HEK293 (cell line): Measurements from ENCODE around the gene SLC4A8.

ENCODE experiments used
- BCL11A ChIP-seq: fragments of 450-650 bp; formaldehyde crosslinking; IDR thresholded peaks from 2 replicates; pipeline ENCODE4 v1.5.1; 2016; ENCODE audit warnings: low read depth, missing biosample characterization, missing genetic modification characterization
- MEIS1 ChIP-seq: sonication (generic); formaldehyde crosslinking; IDR thresholded peaks from 2 replicates; pipeline ENCODE4 v1.8.1; 2022; ENCODE audit warnings: missing genetic modification reagents, mild to moderate bottlenecking, borderline replicate concordance
- YY1 ChIP-seq: fragments of 450-650 bp; formaldehyde crosslinking; IDR thresholded peaks from 2 replicates; pipeline ENCODE4 v1.5.1; 2018; ENCODE audit warnings: missing biosample characterization, missing genetic modification characterization
- ZFP3 ChIP-seq: fragments of 450-650 bp; formaldehyde crosslinking; IDR thresholded peaks from 2 replicates; pipeline ENCODE4 v1.5.1; 2016; ENCODE audit warnings: low read depth, missing biosample characterization, missing genetic modification characterization
- ZNF138 ChIP-seq: fragments of 450-650 bp; formaldehyde crosslinking; IDR thresholded peaks from 2 replicates; pipeline ENCODE4 v1.5.1; 2016; ENCODE audit warnings: missing biosample characterization, missing genetic modification characterization, borderline replicate concordance
- ZNF423 ChIP-seq: fragments of 450-650 bp; formaldehyde crosslinking; IDR thresholded peaks from 2 replicates; pipeline ENCODE4 v1.5.1; 2016; ENCODE audit warnings: missing biosample characterization, missing genetic modification characterization
- ZNF558 ChIP-seq: fragments of 450-650 bp; formaldehyde crosslinking; IDR thresholded peaks from 2 replicates; pipeline ENCODE4 v1.5.1; 2016; ENCODE audit warnings: missing biosample characterization, missing genetic modification characterization
- TF ChIP-seq, protein P1 (sequence below): fragments of 450-650 bp; formaldehyde crosslinking; IDR thresholded peaks from 2 replicates; pipeline ENCODE4 v1.5.1; 2016; ENCODE audit warnings: missing biosample characterization, missing genetic modification characterization
- TF ChIP-seq, protein P2 (sequence below): IDR thresholded peaks from 2 replicates; pipeline ENCODE4 v1.6.1; 2011; ENCODE audit warnings: mild to moderate bottlenecking, low read depth, low read length, borderline replicate concordance
- TF ChIP-seq, protein P3 (sequence below): fragments of 450-650 bp; formaldehyde crosslinking; IDR thresholded peaks from 2 replicates; pipeline ENCODE4 v1.5.1; 2016; ENCODE audit warnings: missing biosample characterization, missing genetic modification characterization

DNA sequence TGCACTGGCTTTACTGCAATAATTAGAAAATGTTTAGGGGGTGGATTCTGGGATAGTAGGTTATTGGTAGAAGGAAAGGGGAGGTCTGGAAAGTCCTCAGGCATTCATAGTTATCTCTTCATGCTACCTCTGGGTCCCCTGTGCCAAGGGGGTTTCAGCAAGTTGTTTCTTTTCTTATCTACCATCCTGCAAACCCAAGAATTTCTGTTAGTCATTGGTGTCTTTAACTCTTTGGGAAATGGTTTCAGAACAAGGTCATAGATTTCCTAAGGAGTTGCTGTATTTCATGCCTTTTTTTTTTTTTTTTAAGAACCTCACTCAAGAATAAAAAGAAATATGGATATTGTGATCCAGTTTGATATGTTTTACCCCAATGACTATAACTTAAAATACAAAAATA is 63.6 kb downstream of the SLC4A8 start:
- TF ChIP-seq, protein P1, sequence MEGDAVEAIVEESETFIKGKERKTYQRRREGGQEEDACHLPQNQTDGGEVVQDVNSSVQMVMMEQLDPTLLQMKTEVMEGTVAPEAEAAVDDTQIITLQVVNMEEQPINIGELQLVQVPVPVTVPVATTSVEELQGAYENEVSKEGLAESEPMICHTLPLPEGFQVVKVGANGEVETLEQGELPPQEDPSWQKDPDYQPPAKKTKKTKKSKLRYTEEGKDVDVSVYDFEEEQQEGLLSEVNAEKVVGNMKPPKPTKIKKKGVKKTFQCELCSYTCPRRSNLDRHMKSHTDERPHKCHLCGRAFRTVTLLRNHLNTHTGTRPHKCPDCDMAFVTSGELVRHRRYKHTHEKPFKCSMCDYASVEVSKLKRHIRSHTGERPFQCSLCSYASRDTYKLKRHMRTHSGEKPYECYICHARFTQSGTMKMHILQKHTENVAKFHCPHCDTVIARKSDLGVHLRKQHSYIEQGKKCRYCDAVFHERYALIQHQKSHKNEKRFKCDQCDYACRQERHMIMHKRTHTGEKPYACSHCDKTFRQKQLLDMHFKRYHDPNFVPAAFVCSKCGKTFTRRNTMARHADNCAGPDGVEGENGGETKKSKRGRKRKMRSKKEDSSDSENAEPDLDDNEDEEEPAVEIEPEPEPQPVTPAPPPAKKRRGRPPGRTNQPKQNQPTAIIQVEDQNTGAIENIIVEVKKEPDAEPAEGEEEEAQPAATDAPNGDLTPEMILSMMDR (tag by site-specific recombination) = no peak
- no peak for TF ChIP-seq ZFP3 (tag by site-specific recombination)
- TF ChIP-seq YY1 (tag by site-specific recombination) = no peak
- TF ChIP-seq, protein P2, sequence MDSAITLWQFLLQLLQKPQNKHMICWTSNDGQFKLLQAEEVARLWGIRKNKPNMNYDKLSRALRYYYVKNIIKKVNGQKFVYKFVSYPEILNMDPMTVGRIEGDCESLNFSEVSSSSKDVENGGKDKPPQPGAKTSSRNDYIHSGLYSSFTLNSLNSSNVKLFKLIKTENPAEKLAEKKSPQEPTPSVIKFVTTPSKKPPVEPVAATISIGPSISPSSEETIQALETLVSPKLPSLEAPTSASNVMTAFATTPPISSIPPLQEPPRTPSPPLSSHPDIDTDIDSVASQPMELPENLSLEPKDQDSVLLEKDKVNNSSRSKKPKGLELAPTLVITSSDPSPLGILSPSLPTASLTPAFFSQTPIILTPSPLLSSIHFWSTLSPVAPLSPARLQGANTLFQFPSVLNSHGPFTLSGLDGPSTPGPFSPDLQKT = no peak
- no peak for TF ChIP-seq BCL11A (tag by site-specific recombination)
- TF ChIP-seq ZNF423 = no peak
- no peak for TF ChIP-seq MEIS1 (CRISPR knock-in tag)
- TF ChIP-seq, protein P3, sequence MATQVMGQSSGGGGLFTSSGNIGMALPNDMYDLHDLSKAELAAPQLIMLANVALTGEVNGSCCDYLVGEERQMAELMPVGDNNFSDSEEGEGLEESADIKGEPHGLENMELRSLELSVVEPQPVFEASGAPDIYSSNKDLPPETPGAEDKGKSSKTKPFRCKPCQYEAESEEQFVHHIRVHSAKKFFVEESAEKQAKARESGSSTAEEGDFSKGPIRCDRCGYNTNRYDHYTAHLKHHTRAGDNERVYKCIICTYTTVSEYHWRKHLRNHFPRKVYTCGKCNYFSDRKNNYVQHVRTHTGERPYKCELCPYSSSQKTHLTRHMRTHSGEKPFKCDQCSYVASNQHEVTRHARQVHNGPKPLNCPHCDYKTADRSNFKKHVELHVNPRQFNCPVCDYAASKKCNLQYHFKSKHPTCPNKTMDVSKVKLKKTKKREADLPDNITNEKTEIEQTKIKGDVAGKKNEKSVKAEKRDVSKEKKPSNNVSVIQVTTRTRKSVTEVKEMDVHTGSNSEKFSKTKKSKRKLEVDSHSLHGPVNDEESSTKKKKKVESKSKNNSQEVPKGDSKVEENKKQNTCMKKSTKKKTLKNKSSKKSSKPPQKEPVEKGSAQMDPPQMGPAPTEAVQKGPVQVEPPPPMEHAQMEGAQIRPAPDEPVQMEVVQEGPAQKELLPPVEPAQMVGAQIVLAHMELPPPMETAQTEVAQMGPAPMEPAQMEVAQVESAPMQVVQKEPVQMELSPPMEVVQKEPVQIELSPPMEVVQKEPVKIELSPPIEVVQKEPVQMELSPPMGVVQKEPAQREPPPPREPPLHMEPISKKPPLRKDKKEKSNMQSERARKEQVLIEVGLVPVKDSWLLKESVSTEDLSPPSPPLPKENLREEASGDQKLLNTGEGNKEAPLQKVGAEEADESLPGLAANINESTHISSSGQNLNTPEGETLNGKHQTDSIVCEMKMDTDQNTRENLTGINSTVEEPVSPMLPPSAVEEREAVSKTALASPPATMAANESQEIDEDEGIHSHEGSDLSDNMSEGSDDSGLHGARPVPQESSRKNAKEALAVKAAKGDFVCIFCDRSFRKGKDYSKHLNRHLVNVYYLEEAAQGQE (tag by site-specific recombination) = no peak
- TF ChIP-seq ZNF558 (tag by site-specific recombination) = no peak
- TF ChIP-seq ZNF138 (tag by site-specific recombination) = no peak
